HG02970 (cell line): ENCODE data around the gene YPEL1.

Source experiments
- ATAC-seq: cut with Tn5 transposase; IDR thresholded peaks from one replicate; pipeline ENCODE4 v1.9.1; 2021; ENCODE audit warnings: mild to moderate bottlenecking, moderate library complexity, moderate number of reproducible peaks; ENCODE audit not compliant: unreplicated experiment, low FRiP score

YPEL1 gene

DNA sequence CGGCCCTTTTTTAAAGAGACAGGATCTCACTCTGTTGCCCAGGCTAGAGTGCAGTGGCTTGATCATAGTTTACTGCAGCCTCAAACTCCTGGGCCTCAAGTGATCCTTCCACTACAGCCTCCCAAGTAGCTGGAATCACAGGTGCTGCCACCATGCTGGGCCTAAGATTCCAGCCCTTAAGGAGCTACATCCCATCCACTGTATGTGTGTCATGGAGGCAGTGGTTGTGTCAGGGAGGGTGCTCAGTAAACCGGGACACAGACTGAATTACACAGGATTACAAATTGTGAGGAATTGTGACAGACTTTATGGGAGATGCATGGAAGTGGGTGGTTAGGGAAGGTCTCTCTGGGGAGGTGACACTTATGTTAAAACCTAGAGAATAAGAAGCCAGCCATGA, 71.9 kb downstream of the YPEL1 start:
- ATAC-seq, result no peak

DNA sequence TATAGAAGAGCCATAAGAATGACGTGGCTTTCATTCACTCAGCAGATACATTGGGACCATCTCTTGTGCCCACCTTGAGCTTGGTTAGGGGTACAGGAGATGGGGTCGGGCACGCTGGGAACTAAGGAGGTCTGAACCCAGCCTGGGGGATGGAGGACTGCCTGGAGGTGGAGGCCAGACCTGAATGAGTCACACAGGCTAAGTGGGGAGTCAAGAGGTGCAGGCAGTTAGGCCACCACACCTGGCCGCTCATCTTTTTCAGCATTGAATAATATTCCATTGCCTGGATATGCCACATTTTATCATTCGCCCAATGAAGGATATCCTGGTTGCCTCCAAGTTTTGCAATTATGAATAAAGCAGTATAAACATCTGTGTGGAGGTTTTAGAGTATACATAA, 73.6 kb downstream of the YPEL1 start:
- ATAC-seq, result no peak

DNA sequence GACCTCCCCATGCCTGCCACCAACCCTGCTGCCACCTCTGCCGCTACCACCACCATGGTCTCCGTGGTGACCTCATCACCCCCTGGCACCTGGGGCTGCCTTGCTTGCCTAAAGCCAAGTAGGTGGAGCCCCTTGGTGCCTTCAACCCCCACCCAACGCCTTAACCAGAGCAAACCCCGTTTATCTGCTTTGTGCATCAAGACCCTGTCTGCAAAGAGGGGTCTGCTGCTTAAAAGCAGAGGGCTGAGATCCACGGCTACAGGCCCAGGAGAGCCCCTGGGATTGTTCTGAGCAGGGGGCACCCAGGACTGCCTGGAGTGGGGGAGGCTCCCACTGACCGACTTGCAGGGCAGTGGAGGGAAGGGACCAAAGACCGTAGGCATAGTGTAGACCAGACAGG, 74.7 kb downstream of the YPEL1 start:
- no peak for ATAC-seq

DNA sequence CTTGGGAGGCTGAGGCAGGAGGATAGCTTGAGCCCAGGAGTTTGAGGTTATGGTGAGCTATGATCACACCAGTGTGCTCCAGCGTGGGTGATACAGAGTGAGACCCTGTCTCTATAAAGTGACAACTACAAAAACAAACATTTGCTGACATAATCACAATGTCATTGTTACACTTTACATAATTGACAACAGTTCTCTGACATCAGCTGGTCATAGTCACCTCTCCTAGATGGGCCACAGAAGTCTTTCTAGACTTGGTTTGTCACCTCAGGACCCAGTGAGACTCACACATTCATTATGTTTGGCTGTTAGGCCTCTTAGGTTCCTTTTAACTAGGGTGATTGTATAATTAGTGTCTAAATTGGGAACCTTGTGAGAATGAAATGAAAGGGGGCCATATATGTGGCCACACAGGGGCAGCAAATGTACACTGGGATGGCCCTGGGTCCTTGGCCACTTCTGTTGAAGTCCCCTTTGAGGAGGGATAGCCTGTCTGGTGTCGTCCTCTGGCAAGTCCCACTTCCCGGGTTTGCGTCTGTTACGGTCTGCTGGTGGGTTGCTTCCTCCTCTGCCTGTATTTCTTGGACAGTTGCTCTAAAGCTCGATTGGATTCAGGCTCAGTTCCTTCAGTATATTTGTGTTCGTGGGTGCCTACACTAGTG, 75.6 kb downstream of the YPEL1 start:
- ATAC-seq, result no peak

DNA sequence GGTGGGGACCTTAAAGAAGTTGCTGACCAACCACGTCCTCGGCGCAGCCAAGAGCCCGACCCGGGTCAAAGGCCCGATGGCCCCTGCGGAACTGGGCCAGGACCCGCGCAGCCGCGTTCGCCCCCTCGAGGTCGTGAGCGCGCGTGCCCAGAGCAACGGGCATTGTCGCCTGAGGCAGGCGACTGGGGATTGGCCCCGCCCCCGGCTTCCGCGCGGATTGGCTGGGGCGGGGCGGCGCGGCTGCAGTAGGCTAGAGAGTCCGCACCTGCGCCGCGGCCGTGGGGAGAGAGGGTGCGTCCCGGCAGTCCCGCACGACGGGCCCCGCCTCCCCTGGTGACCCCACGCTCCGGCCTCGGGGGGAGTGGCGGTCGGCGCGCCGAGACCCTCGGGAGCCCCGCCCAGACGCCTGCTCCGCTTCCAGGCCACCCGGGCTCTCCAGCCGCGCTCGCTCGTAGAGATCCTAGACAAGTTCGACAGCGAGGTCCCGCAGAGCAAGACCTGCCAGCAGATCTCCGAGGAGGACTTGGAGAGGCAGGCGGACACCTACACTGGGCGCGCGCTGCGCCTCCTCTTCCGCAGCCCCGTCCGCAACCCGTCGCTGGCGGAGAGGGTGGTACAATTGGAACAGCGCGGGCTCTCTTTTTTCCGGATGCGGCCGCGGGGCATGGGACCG, 78.1 kb downstream of the YPEL1 start:
- no peak for ATAC-seq

DNA sequence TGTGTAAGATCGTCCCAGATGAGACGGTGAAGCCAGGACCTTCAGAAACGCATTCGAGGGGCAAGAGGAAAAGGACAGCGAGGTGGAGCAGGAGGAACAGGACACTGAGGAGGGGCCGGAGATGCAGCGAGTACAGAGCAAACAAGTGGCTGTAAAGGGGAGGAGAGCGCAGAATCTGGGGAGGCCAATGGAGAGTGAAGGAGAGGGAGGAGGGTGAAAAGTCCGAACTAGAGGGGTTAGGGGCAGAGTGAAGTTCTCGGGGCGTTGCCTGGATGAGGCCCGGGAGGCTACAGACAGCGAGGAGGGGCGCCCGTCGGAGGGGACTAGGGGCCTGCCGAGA, 78.6 kb downstream of the YPEL1 start:
- no peak for ATAC-seq

DNA sequence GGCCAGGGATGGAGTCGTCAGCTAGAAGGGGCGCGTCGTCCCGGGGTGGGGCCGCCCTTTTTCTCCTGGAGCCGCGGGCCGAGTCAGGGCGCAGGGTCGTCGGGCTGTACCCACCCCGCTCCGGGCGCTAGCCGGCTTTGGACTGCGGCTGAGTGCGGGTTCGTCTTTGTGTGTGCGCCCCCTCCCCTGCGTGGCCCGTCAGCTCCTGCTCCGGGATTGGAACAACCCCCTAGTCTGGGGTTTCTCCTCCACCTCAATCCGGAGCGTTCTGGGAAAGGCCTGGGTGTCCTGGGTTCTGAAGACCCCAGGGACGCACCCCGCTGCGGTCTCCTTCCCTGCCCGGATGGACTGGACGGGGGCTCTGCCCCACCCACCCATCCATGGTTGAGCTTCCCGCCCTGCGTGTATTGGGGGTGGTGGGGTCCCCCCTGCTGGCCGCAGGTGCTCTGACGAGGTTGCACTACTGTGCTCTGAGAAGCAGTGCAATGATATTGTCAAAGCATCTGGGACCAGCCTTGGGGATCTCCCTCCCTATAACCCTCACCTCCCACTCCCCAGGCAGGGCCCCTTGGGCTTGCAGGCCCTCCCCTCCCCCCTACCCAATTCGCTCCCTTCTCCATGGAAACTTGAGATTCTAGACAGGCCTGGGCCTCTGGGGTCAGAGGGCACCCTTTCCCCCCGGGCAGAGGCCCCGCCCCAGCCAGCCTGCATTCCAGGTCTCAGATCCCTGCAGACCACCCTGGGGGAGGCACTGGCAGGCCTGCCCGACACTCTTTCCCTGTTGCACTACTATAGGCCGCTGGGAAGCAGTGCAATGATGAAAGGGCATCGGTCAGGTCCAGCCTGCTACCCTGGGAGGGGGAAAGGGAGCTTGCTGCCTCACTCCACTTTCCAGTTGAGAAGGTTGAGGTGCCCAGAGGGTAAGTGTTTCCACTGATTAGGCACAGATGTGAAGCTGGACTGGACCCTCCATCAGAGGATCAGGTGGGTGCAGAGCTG, 82.7 kb downstream of the YPEL1 start:
- no peak for ATAC-seq

DNA sequence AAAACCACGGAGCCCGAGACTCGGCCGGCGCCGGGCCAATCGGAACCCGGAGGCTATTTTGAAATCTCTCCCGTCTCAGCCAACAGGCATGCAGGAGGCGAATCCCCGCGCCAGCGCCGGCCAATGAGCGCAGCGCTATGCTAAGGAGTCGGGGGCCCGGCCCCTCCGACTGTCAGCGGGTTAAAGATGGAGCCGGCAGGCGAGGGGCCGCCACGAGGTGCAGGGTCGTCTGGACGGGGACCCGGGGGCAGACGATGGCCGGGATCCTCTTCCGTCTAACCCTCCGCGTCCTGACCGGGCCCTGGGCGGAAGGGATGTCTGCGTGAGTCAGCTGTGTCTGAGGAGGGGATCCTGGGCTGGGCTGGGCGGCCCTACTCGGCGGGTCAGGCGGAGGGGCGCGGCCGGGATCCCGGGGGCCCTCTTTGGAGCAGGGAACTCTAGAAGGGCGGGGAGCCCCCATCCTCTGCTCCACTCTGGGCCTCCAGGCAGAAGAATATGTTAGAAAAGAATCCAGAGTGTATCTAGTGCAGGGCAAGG, 83.5 kb downstream of the YPEL1 start:
- peak; percentile 63 for ATAC-seq

DNA sequence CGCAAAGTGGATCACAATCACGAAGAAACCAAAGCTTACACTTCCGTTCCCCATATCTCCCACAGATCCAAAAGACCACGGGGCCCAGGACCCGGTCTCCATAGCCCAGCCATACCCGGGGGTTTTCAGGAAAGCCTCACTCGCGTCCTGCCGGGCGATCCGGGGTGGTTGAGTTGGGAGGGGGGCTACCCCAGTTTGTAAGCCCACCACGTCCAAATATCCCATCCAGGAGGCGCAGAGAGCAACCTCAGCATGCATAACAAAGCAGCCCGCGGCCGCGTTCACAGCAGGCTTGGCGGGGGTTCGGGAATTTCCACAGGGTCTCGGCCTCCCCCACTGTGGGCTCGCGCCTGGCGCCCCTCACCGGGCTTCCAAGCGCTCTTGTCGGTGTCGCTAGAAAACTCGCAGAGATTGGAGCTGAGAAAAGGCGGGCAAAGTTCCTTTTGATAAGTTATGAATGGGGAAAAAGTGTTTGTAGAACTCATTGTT, 84.0 kb downstream of the YPEL1 start:
- peak; percentile 19 for ATAC-seq

DNA sequence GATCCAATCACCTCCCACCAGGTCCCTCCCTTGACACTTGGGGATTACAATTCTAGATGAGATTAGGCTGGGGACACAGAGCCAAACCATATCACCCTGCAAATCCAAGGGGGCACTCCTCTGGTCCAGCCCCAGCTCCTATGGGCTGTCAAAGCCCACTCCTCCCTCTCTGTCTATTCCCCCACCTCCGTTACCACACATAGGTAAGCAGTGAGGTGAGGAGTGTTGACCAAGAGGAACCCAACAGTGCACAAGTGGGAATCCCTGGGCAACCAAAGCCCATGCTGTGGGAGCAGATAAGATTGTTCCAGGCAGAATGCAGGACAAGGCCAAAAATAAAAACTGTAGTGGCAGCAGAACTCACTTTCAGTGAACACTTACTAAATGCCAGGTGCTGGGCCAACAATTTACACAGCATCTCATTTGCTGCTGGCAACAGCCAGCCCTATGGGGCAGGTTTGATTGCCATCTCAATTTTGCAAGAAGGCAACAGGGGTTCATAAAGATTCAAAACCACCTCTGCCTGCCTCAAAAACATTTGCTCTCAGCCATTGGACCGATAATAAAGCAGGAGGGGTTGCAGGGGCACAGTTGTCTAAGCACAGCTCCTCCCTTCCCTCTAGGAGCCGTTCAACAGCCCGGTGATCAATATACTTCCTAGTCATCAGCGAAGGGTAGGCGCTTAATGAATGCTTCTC, 84.6 kb downstream of the YPEL1 start:
- no peak for ATAC-seq

DNA sequence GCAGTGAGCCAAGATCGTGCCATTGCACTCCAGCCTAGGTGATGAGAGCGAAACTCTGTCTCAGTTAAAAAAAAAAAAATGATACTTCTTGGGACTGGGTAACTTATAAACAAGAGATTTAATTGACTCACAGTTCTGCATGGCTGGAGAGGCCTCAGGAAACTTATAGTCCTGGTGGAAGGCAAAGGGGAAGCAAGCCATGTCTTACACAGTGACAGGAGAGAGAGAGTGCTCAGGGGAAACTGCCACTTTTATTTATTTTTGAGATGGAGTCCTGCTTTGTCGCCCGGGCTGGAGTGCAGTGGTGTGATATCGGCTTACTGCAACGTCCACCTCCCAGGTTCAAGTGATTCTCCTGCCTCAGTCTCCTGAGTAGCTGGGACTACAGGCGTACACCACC, 85.3 kb downstream of the YPEL1 start:
- no peak for ATAC-seq
